ENCODE data around the gene COL24A1.

The COL24A1 gene

DNA sequence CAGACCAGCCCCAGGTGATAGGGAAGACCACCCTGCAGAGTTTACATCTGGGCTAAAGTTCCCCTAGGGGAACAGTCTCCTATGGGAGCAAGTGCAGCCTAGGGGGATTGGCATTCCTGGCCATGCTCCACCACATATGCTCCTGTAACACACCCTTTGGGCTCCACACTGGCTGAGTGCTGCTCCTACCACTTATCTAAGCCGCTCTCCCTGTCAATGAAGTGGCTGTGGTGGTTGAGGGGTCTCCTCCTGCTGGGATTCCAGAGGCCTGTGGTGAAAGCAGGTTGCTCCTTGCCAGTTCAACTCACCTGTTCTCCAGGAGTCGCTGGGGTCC lies 51.1 kb downstream of the COL24A1 start:
- H2BK5ac ChIP-seq (ENCODE audit: low read length) = no peak overlapping the region
- H2BK15ac ChIP-seq (ENCODE audit: low read length) = no peak overlapping the region
- H2BK120ac ChIP-seq (ENCODE audit: low read depth, low read length) = no peak overlapping the region
- H3K4me1 ChIP-seq (ENCODE audit: control insufficient read depth in 2 of 2, insufficient read depth in 1 of 2, low read depth in 1 of 2, low read length in 2 of 2) = no peaks in the 10 kb centered on the region
- H3K4me2 ChIP-seq (ENCODE audit: insufficient read depth, low read length, poor library complexity, severe bottlenecking) = no peak overlapping the region
- no peak overlapping the region for H4K8ac ChIP-seq (ENCODE audit: low read depth, low read length)
- no peak overlapping the region for H3K4ac ChIP-seq (ENCODE audit: low read length)
- no peaks in the 10 kb centered on the region for H3K9me3 ChIP-seq (replicated peaks in 1 of 2; ENCODE audit: control insufficient read depth in 2 of 2, insufficient read depth in 1 of 2, low read depth in 1 of 2, low read length in 2 of 2)
- H3K23ac ChIP-seq (ENCODE audit: low read depth, low read length, poor library complexity) = no peak overlapping the region
- no peaks in the 10 kb centered on the region for H3K27me3 ChIP-seq (ENCODE audit: control insufficient read depth in 3 of 3, insufficient read depth in 3 of 3, low read depth in 1 of 3, low read length in 3 of 3)
- H3K79me1 ChIP-seq (ENCODE audit: low read depth, low read length) = no peaks in the 10 kb centered on the region
- no peak for DNase-seq (ENCODE audit: low spot score)
- no CpG with 5 or more reads among the region's 2 CpGs for WGBS, 2 donors (ENCODE audit: extremely low coverage in 2 of 2, insufficient read length in 2 of 2, insufficient replicate concordance in 1 of 2)
- H2BK12ac ChIP-seq (ENCODE audit: low read length) = no peak overlapping the region
- H2AFZ ChIP-seq (ENCODE audit: low read length) = no peak overlapping the region
- no peak overlapping the region for H3K27ac ChIP-seq (replicated peaks; ENCODE audit: low read length)
- H4K91ac ChIP-seq (ENCODE audit: low read depth, low read length, poor library complexity) = no peak overlapping the region
- H3K4me3 ChIP-seq (ENCODE audit: low read length in 2 of 2) = no peak overlapping the region
- H3K9ac ChIP-seq (ENCODE audit: low read depth, low read length, poor library complexity) = no peak overlapping the region
- H3K18ac ChIP-seq (ENCODE audit: low read length) = no peak overlapping the region
- H3K36me3 ChIP-seq (replicated peaks in 1 of 2; ENCODE audit: control insufficient read depth in 2 of 2, insufficient read depth in 2 of 2, low read length in 2 of 2) = no peaks in the 10 kb centered on the region
- no peak overlapping the region for H3K14ac ChIP-seq (ENCODE audit: low read length)
- no peak overlapping the region for H2AK5ac ChIP-seq (ENCODE audit: low read depth, low read length)

- Histone ChIP-seq H3K36me3 (replicated peaks in 1 of 2; ENCODE audit: control insufficient read depth in 2 of 2, insufficient read depth in 2 of 2, low read length in 2 of 2) (no peaks in the 10 kb centered on the region), H4K8ac (ENCODE audit: low read depth, low read length) (no peak overlapping the region), H3K4ac (ENCODE audit: low read length) (no peak overlapping the region), H4K91ac (ENCODE audit: low read depth, low read length, poor library complexity) (no peak overlapping the region), H3K27me3 (ENCODE audit: control insufficient read depth in 3 of 3, insufficient read depth in 3 of 3, low read depth in 1 of 3, low read length in 3 of 3) (no peaks in the 10 kb centered on the region), H2BK5ac (ENCODE audit: low read length) (peak overlapping the region; percentile 26), H3K18ac (ENCODE audit: low read length) (peak overlapping the region; percentile 23), H3K14ac (ENCODE audit: low read length) (peak overlapping the region; percentile 48), H3K9ac (ENCODE audit: low read depth, low read length, poor library complexity) (no peak overlapping the region), H3K4me3 (ENCODE audit: low read length in 2 of 2) (no peak overlapping the region), H2BK12ac (ENCODE audit: low read length) (no peak overlapping the region), H3K9me3 (replicated peaks in 1 of 2; ENCODE audit: control insufficient read depth in 2 of 2, insufficient read depth in 1 of 2, low read depth in 1 of 2, low read length in 2 of 2) (no peaks in the 10 kb centered on the region), H2BK15ac (ENCODE audit: low read length) (no peak overlapping the region), H3K27ac (replicated peaks; ENCODE audit: low read length) (no peak overlapping the region), H3K4me2 (ENCODE audit: insufficient read depth, low read length, poor library complexity, severe bottlenecking) (no peak overlapping the region), H3K79me1 (ENCODE audit: low read depth, low read length) (no peaks in the 10 kb centered on the region), H2AK5ac (ENCODE audit: low read depth, low read length) (peak overlapping the region; percentile 38), H2AFZ (ENCODE audit: low read length) (no peak overlapping the region), H3K23ac (ENCODE audit: low read depth, low read length, poor library complexity) (peak overlapping the region; percentile 22), H3K4me1 (ENCODE audit: control insufficient read depth in 2 of 2, insufficient read depth in 1 of 2, low read depth in 1 of 2, low read length in 2 of 2) (no peaks in the 10 kb centered on the region), H2BK120ac (ENCODE audit: low read depth, low read length) (no peak overlapping the region)
- WGBS, 2 donors (ENCODE audit: extremely low coverage in 2 of 2, insufficient read length in 2 of 2, insufficient replicate concordance in 1 of 2) = no CpG with 5 or more reads among the region's 12 CpGs
- DNase-seq (ENCODE audit: low spot score) = no peak
Observed at GRCh38 chr1:86104606-86105532, 51.7 kb downstream of the COL24A1 start.

DNA sequence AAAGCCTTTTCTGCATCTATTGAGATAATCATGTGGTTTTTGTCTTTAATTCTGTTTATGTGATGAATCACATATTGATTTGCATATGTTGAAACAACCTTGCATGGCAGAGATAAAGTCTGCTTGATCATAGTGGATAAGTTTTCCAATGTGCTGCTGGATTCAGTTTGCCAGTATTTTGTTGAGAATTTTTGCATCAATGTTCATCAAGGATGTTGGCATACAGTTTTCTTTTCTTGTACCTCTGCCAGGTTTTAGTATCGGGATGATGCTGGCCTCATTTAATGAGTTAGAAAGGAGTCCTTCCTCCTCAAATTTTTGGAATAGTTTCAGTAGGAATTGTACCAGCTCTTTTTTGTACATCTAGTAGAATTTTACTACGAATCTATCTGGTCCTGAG lies 55.0 kb downstream of the COL24A1 start:
- Histone ChIP-seq H3K18ac (ENCODE audit: low read length) (no peak overlapping the region), H3K27ac (replicated peaks; ENCODE audit: low read length) (no peak overlapping the region), H2BK5ac (ENCODE audit: low read length) (no peak overlapping the region), H2AFZ (ENCODE audit: low read length) (no peak overlapping the region), H3K23ac (ENCODE audit: low read depth, low read length, poor library complexity) (no peak overlapping the region), H4K8ac (ENCODE audit: low read depth, low read length) (no peak overlapping the region), H3K4me2 (ENCODE audit: insufficient read depth, low read length, poor library complexity, severe bottlenecking) (no peak overlapping the region), H2BK12ac (ENCODE audit: low read length) (no peak overlapping the region), H3K4me3 (ENCODE audit: low read length in 2 of 2) (no peak overlapping the region), H2AK5ac (ENCODE audit: low read depth, low read length) (no peak overlapping the region), H3K36me3 (replicated peaks in 1 of 2; ENCODE audit: control insufficient read depth in 2 of 2, insufficient read depth in 2 of 2, low read length in 2 of 2) (no peaks in the 10 kb centered on the region), H3K27me3 (ENCODE audit: control insufficient read depth in 3 of 3, insufficient read depth in 3 of 3, low read depth in 1 of 3, low read length in 3 of 3) (no peaks in the 10 kb centered on the region), H4K91ac (ENCODE audit: low read depth, low read length, poor library complexity) (no peak overlapping the region), H2BK15ac (ENCODE audit: low read length) (no peak overlapping the region), H2BK120ac (ENCODE audit: low read depth, low read length) (no peak overlapping the region), H3K4me1 (ENCODE audit: control insufficient read depth in 2 of 2, insufficient read depth in 1 of 2, low read depth in 1 of 2, low read length in 2 of 2) (no peaks in the 10 kb centered on the region), H3K4ac (ENCODE audit: low read length) (no peak overlapping the region), H3K79me1 (ENCODE audit: low read depth, low read length) (no peaks in the 10 kb centered on the region), H3K9me3 (replicated peaks in 1 of 2; ENCODE audit: control insufficient read depth in 2 of 2, insufficient read depth in 1 of 2, low read depth in 1 of 2, low read length in 2 of 2) (no peaks in the 10 kb centered on the region), H3K14ac (ENCODE audit: low read length) (no peak overlapping the region), H3K9ac (ENCODE audit: low read depth, low read length, poor library complexity) (no peak overlapping the region)
- WGBS, 2 donors (ENCODE audit: extremely low coverage in 2 of 2, insufficient read length in 2 of 2, insufficient replicate concordance in 1 of 2) = no CpG with 5 or more reads among the region's 2 CpGs
- no peak for DNase-seq (ENCODE audit: low spot score)

GRCh38 chr1:86100401-86100800 lies 56.2 kb downstream of the COL24A1 start:
- Histone ChIP-seq H3K79me1 (ENCODE audit: low read depth, low read length) (no peaks in the 10 kb centered on the region), H3K4me3 (ENCODE audit: low read length in 2 of 2) (no peak overlapping the region), H3K27me3 (ENCODE audit: control insufficient read depth in 3 of 3, insufficient read depth in 3 of 3, low read depth in 1 of 3, low read length in 3 of 3) (no peaks in the 10 kb centered on the region), H3K9me3 (replicated peaks in 1 of 2; ENCODE audit: control insufficient read depth in 2 of 2, insufficient read depth in 1 of 2, low read depth in 1 of 2, low read length in 2 of 2) (no peaks in the 10 kb centered on the region), H2AK5ac (ENCODE audit: low read depth, low read length) (no peak overlapping the region), H2BK15ac (ENCODE audit: low read length) (no peak overlapping the region), H3K23ac (ENCODE audit: low read depth, low read length, poor library complexity) (no peak overlapping the region), H2BK12ac (ENCODE audit: low read length) (no peak overlapping the region), H3K4me1 (ENCODE audit: control insufficient read depth in 2 of 2, insufficient read depth in 1 of 2, low read depth in 1 of 2, low read length in 2 of 2) (no peaks in the 10 kb centered on the region), H4K91ac (ENCODE audit: low read depth, low read length, poor library complexity) (no peak overlapping the region), H3K27ac (replicated peaks; ENCODE audit: low read length) (no peak overlapping the region), H3K4me2 (ENCODE audit: insufficient read depth, low read length, poor library complexity, severe bottlenecking) (no peak overlapping the region), H4K8ac (ENCODE audit: low read depth, low read length) (no peak overlapping the region), H2AFZ (ENCODE audit: low read length) (no peak overlapping the region), H3K36me3 (replicated peaks in 1 of 2; ENCODE audit: control insufficient read depth in 2 of 2, insufficient read depth in 2 of 2, low read length in 2 of 2) (no peaks in the 10 kb centered on the region), H3K18ac (ENCODE audit: low read length) (no peak overlapping the region), H3K14ac (ENCODE audit: low read length) (no peak overlapping the region), H2BK120ac (ENCODE audit: low read depth, low read length) (no peak overlapping the region), H2BK5ac (ENCODE audit: low read length) (no peak overlapping the region), H3K9ac (ENCODE audit: low read depth, low read length, poor library complexity) (no peak overlapping the region), H3K4ac (ENCODE audit: low read length) (no peak overlapping the region)
- no peak for DNase-seq (ENCODE audit: low spot score)
- no CpG with 5 or more reads among the region's 1 CpG for WGBS, 2 donors (ENCODE audit: extremely low coverage in 2 of 2, insufficient read length in 2 of 2, insufficient replicate concordance in 1 of 2)
